Upper lobe of left lung (tissue), 6 donors: ENCODE data around the gene CERS6. TPM values are rescaled to one million over a fixed set of nuclear protein-coding genes. Genes with fewer than 3 reads are reported as not detected.

Experiments
- ATAC-seq, 2 donors: fragments of 200-7000 bp; cut with Tn5 transposase; one replicate each; pipeline ENCODE4 v1.9.1; 2022; ENCODE audit warnings: mild to moderate bottlenecking in 2 of 2, moderate library complexity in 2 of 2; ENCODE audit not compliant: low FRiP score in 2 of 2
- DNase-seq, 2 donors: peaks; one replicate each; pipeline ENCODE4 v3.0.0-alpha.2; 2019 to 2020
- H3K27ac ChIP-seq, 4 donors: fragments of 200-600 bp; sonication (generic); one replicate each; pipeline ENCODE4 v1.5.1; 2016 to 2019
- H3K27me3 ChIP-seq, 4 donors: fragments of 200-600 bp; sonication (generic); one replicate each; pipeline ENCODE4 v1.5.1; 2017 to 2019
- H3K36me3 ChIP-seq, 4 donors: fragments of 200-600 bp; sonication (generic); one replicate each; pipeline ENCODE4 v1.5.1; 2016 to 2019
- H3K4me1 ChIP-seq, 4 donors: fragments of 200-600 bp; sonication (generic); one replicate each; pipeline ENCODE4 v1.5.1; 2018 to 2019
- H3K4me3 ChIP-seq, 4 donors: fragments of 200-600 bp; sonication (generic); one replicate each; pipeline ENCODE4 v1.5.1; 2017 to 2019; ENCODE audit warnings: mild to moderate bottlenecking in 2 of 4, moderate library complexity in 1 of 4
- H3K9me3 ChIP-seq, 4 donors: fragments of 200-600 bp; sonication (generic); one replicate each; pipeline ENCODE4 v1.5.1; 2018 to 2019
- CTCF ChIP-seq, 6 experiments: fragments of 450-650 bp in 4 of 6; fragments of 200-600 bp in 2 of 6; sonication (generic) in 2 of 6; IDR thresholded peaks; one replicate each; pipeline ENCODE4 v1.5.1; 2016 to 2019; ENCODE audit warnings: antibody characterized with exemption in 6 of 6
- EP300 ChIP-seq, 4 donors: sonication (generic); formaldehyde crosslinking; IDR thresholded peaks; one replicate each; pipeline ENCODE4 v1.5.1; 2017; ENCODE audit warnings: antibody characterized with exemption in 4 of 4, control low read depth in 2 of 4
- POLR2A ChIP-seq, 4 donors: fragments of 450-650 bp; IDR thresholded peaks; one replicate each; pipeline ENCODE4 v1.5.1; 2016 to 2017; ENCODE audit warnings: antibody characterized with exemption in 4 of 4, mild to moderate bottlenecking in 2 of 4
- POLR2AphosphoS5 ChIP-seq, 2 donors: sonication (generic); formaldehyde crosslinking; IDR thresholded peaks; one replicate each; pipeline ENCODE4 v1.5.1; 2017; ENCODE audit warnings: antibody characterized with exemption in 2 of 2
- WGBS, 2 donors: methylation state at CpG; one replicate each; pipeline ENCODE4 v1.1.5; 2017 to 2018; 5-methylcytosine and 5-hydroxymethylcytosine counted together
- total RNA-seq, 6 donors: library from RNA; depleted of rRNA in 4 of 6; stranded (reverse); fragments of >200 nt in 4 of 6; gene quantifications; one replicate each; pipeline versions ENCODE4 v1.1.0 to v1.2.1, GENCODE V29; 2016 to 2021
- donor health status: DM: no; HTN: no; CAD: no; lungs with moderate emphysema.
- donor health status: DM: no; HTN: yes; CAD: no; lungs with severe emphysema.

CERS6 gene
- total RNA-seq, 6 donors from 2014 or later, result 7.3 to 24.7 (median 16.6) TPM

- H3K4me1 ChIP-seq, result peaks cover 0 to 16% (median 2%) of the 10 kb centered on the region in 4 donors
- DNase-seq (no peak), ATAC-seq (peak in 1 of 2 donors; percentile 90)
- H3K27me3 ChIP-seq, result no peaks in the 10 kb centered on the region
- H3K36me3 ChIP-seq, result no peaks in the 10 kb centered on the region
- WGBS, 2 donors, result 47 to 70% methylated on average over 2 of the region's 2 CpGs
- H3K9me3 ChIP-seq, result no peaks in the 10 kb centered on the region
- no peak for TF ChIP-seq POLR2AphosphoS5 (IDR thresholded peaks at IDR 0.05)
- peak in 1 of 4 donors; percentile 38 for TF ChIP-seq EP300 (IDR thresholded peaks at IDR 0.05)
- no peak overlapping the region for H3K4me3 ChIP-seq
- H3K27ac ChIP-seq, result peak overlapping the region in 1 of 4 donors; percentile 18
These were observed 59.4 kb downstream of the CERS6 start for GRCh38 chr2:168515502-168515901.

- WGBS, 2 donors, result 82 to 84% methylated on average over 7 of the region's 7 CpGs
- no peak for ATAC-seq
- no peaks in the 10 kb centered on the region for H3K27me3 ChIP-seq
- DNase-seq, result no peak
- TF ChIP-seq POLR2AphosphoS5 (IDR thresholded peaks at IDR 0.05) (no peak), CTCF (IDR thresholded peaks at IDR 0.05) (no peak), POLR2A (IDR thresholded peaks at IDR 0.05) (no peak), EP300 (IDR thresholded peaks at IDR 0.05) (no peak)
- no peak overlapping the region for H3K4me3 ChIP-seq
- H3K27ac ChIP-seq, result no peak overlapping the region
- H3K9me3 ChIP-seq, result no peaks in the 10 kb centered on the region
- H3K4me1 ChIP-seq, result peaks cover 0 to 16% (median 3%) of the 10 kb centered on the region in 4 donors
- no peaks in the 10 kb centered on the region for H3K36me3 ChIP-seq
These were observed 61.7 kb downstream of the CERS6 start for GRCh38 chr2:168517816-168518215.

GRCh38 chr2:168518555-168519066 lies 62.5 kb downstream of the CERS6 start:
- H3K27ac ChIP-seq, result no peak overlapping the region
- 32 to 44% methylated on average over 6 of the region's 6 CpGs for WGBS, 2 donors
- no peak for ATAC-seq

GRCh38 chr2:168519534-168520308 lies 63.6 kb downstream of the CERS6 start:
- peaks cover 0 to 16% (median 3%) of the 10 kb centered on the region in 4 donors for H3K4me1 ChIP-seq
- no peak overlapping the region for H3K4me3 ChIP-seq
- 89 to 90% methylated on average over 5 of the region's 5 CpGs for WGBS, 2 donors
- no peaks in the 10 kb centered on the region for H3K36me3 ChIP-seq
- no peak for DNase-seq
- ATAC-seq, result no peak
- H3K27ac ChIP-seq, result no peak overlapping the region
- no peaks in the 10 kb centered on the region for H3K9me3 ChIP-seq
- TF ChIP-seq POLR2A (IDR thresholded peaks at IDR 0.05), result no peak
- no peak for TF ChIP-seq CTCF (IDR thresholded peaks at IDR 0.05)
- no peak for TF ChIP-seq EP300 (IDR thresholded peaks at IDR 0.05)
- no peak for TF ChIP-seq POLR2AphosphoS5 (IDR thresholded peaks at IDR 0.05)
- H3K27me3 ChIP-seq, result no peaks in the 10 kb centered on the region

More at GRCh38 chr2:168518555-168519066, 62.5 kb downstream of the CERS6 start:
- Histone ChIP-seq H3K4me1 (peaks cover 0 to 16% (median 3%) of the 10 kb centered on the region in 4 donors), H3K27me3 (no peaks in the 10 kb centered on the region), H3K9me3 (no peaks in the 10 kb centered on the region), H3K4me3 (no peak overlapping the region), H3K36me3 (no peaks in the 10 kb centered on the region)
- no peak for DNase-seq
- TF ChIP-seq POLR2A (IDR thresholded peaks at IDR 0.05) (no peak), EP300 (IDR thresholded peaks at IDR 0.05) (no peak), CTCF (IDR thresholded peaks at IDR 0.05) (no peak), POLR2AphosphoS5 (IDR thresholded peaks at IDR 0.05) (no peak)

GRCh38 chr2:168521053-168521741 lies 65.1 kb downstream of the CERS6 start:
- TF ChIP-seq EP300 (IDR thresholded peaks at IDR 0.05), result no peak
- no peak for TF ChIP-seq CTCF (IDR thresholded peaks at IDR 0.05)
- no peak for TF ChIP-seq POLR2AphosphoS5 (IDR thresholded peaks at IDR 0.05)
- no peak for TF ChIP-seq POLR2A (IDR thresholded peaks at IDR 0.05)
- H3K4me1 ChIP-seq, result peaks cover 0 to 8% (median 2%) of the 10 kb centered on the region in 4 donors
- no peaks in the 10 kb centered on the region for H3K9me3 ChIP-seq
- no peak overlapping the region for H3K4me3 ChIP-seq
- no peak overlapping the region for H3K27ac ChIP-seq
- peak in 1 of 2 donors; percentile 53 for ATAC-seq
- H3K36me3 ChIP-seq, result no peaks in the 10 kb centered on the region
- no peaks in the 10 kb centered on the region for H3K27me3 ChIP-seq
- 52 to 63% methylated on average over 6 of the region's 6 CpGs for WGBS, 2 donors
- DNase-seq, result no peak
